Chondrocyte (in vitro differentiated cells): ENCODE measurements around the gene ZNF44. TPM values are rescaled to one million over a fixed set of nuclear protein-coding genes. Genes with fewer than 3 reads are reported as not detected.

ENCODE experiments used
- DNase-seq: peaks from one replicate; pipeline ENCODE4 v3.0.0; 2021; ENCODE audit warnings: mixed read lengths, low spot score
- H3K27ac Mint-ChIP-seq: one replicate; pipeline ENCODE4 v1.8.0; 2021; ENCODE audit warnings: mild to moderate bottlenecking, moderate library complexity, mixed read lengths; ENCODE audit not compliant: unreplicated experiment
- H3K27me3 Mint-ChIP-seq: 2 replicates; pipeline ENCODE4 v1.8.0; 2021; ENCODE audit warnings: low read depth, mixed read lengths
- H3K36me3 Mint-ChIP-seq: 2 replicates; pipeline ENCODE4 v1.8.0; 2021; ENCODE audit warnings: low read depth, mixed read lengths
- H3K4me1 Mint-ChIP-seq: 2 replicates; pipeline ENCODE4 v1.8.0; 2021; ENCODE audit warnings: low read depth, mild to moderate bottlenecking, mixed read lengths
- H3K4me3 Mint-ChIP-seq: one replicate; pipeline ENCODE4 v1.8.0; 2021; ENCODE audit warnings: mild to moderate bottlenecking, moderate library complexity, mixed read lengths; ENCODE audit not compliant: unreplicated experiment
- H3K9me3 Mint-ChIP-seq: 2 replicates; pipeline ENCODE4 v1.8.0; 2021; ENCODE audit warnings: low read depth, mixed read lengths
- CTCF ChIP-seq: fragments of 200-600 bp; sonication (generic); IDR thresholded peaks from 2 replicates; pipeline ENCODE4 v1.5.0; 2021; ENCODE audit warnings: antibody characterized with exemption, mild to moderate bottlenecking, moderate library complexity
- total RNA-seq: library from RNA; stranded (reverse); gene quantifications from 3 replicates; pipeline ENCODE4 v1.2.1, GENCODE V29; 2021

The ZNF44 gene
- total RNA-seq, 1 donor from 2014 or later = 5.8 TPM

GRCh38 chr19:12289790-12290065 is 5.0 kb downstream of the ZNF44 start:
- H3K27ac Mint-ChIP-seq = no peak overlapping the region
- peaks cover 3% of the 10 kb centered on the region for H3K36me3 Mint-ChIP-seq
- H3K9me3 Mint-ChIP-seq = no peaks in the 10 kb centered on the region
- no peaks in the 10 kb centered on the region for H3K27me3 Mint-ChIP-seq
- no peak for TF ChIP-seq CTCF
- no peak overlapping the region for H3K4me3 Mint-ChIP-seq
- H3K4me1 Mint-ChIP-seq = peaks cover 32% of the 10 kb centered on the region
- no peak for DNase-seq

GRCh38 chr19:12287958-12288500 is 6.7 kb downstream of the ZNF44 start:
- H3K27me3 Mint-ChIP-seq = no peaks in the 10 kb centered on the region
- H3K36me3 Mint-ChIP-seq = peaks cover 3% of the 10 kb centered on the region
- no peak for DNase-seq
- no peak overlapping the region for H3K4me3 Mint-ChIP-seq
- no peaks in the 10 kb centered on the region for H3K9me3 Mint-ChIP-seq
- H3K4me1 Mint-ChIP-seq = peaks cover 24% of the 10 kb centered on the region
- H3K27ac Mint-ChIP-seq = no peak overlapping the region
- TF ChIP-seq CTCF = no peak

GRCh38 chr19:12284631-12285030 is 10.1 kb downstream of the ZNF44 start:
- H3K27me3 Mint-ChIP-seq = no peaks in the 10 kb centered on the region
- H3K4me3 Mint-ChIP-seq = no peak overlapping the region
- H3K4me1 Mint-ChIP-seq = peaks cover 10% of the 10 kb centered on the region
- DNase-seq = no peak
- H3K27ac Mint-ChIP-seq = no peak overlapping the region
- no peak for TF ChIP-seq CTCF
- H3K9me3 Mint-ChIP-seq = peaks cover 16% of the 10 kb centered on the region
- peaks cover 5% of the 10 kb centered on the region for H3K36me3 Mint-ChIP-seq

GRCh38 chr19:12284226-12284625 is 10.5 kb downstream of the ZNF44 start:
- Mint-ChIP-seq H3K36me3 (peaks cover 8% of the 10 kb centered on the region), H3K4me3 (no peak overlapping the region), H3K4me1 (peaks cover 6% of the 10 kb centered on the region), H3K9me3 (peaks cover 20% of the 10 kb centered on the region), H3K27me3 (no peaks in the 10 kb centered on the region), H3K27ac (no peak overlapping the region)
- TF ChIP-seq CTCF = no peak
- DNase-seq = no peak

GRCh38 chr19:12278713-12279112 is 16.0 kb downstream of the ZNF44 start:
- no peak overlapping the region for H3K27ac Mint-ChIP-seq
- no peak overlapping the region for H3K4me3 Mint-ChIP-seq
- H3K27me3 Mint-ChIP-seq = no peaks in the 10 kb centered on the region
- H3K36me3 Mint-ChIP-seq = peaks cover 38% of the 10 kb centered on the region
- DNase-seq = no peak
- peaks cover 55% of the 10 kb centered on the region for H3K9me3 Mint-ChIP-seq
- H3K4me1 Mint-ChIP-seq = no peaks in the 10 kb centered on the region
- no peak for TF ChIP-seq CTCF
